IMR-90 (cell line): Measurements from ENCODE around the gene MEGF9. TPM values are rescaled to one million over a fixed set of nuclear protein-coding genes. Genes with fewer than 3 reads are reported as not detected.
"Not testable (repeated sequence)": the region's sequence is repeated elsewhere in the genome, so short reads cannot be mapped to it uniquely, and the experiment has no call there.

Source experiments
- ATAC-seq: fragments of 200-7000 bp; cut with Tn5 transposase; 2 replicates; pipeline ENCODE4 v1.9.1; 2020; ENCODE audit warnings: low read depth, mild to moderate bottlenecking, moderate library complexity
- BruUV-seq: library from RNA; stranded (reverse); fragments of 400-500 nt; replicated peaks from 2 replicates; lab custom pipeline; 2021; lab: Mats Ljungman, UMichigan
- CTCF ChIA-PET: fragments of 300-600 bp; formaldehyde crosslinking; extraction: SDS; loops from one replicate; lab custom pipeline; 2021; ENCODE audit warnings: antibody characterized with exemption; lab: Yijun Ruan, JAX
- POLR2A ChIA-PET: fragments of 300-600 bp; sonication (Branson Sonifier 250); formaldehyde crosslinking; loops from one replicate; lab custom pipeline; 2022; ENCODE audit warnings: antibody characterized with exemption; ENCODE audit not compliant: unreplicated experiment; lab: Charles Lee
- DNase-seq: peaks from one replicate; pipeline ENCODE4 v3.0.0; 2013
- H2AFZ ChIP-seq: replicated peaks from 2 replicates; pipeline ENCODE3; 2013; ENCODE audit warnings: low read length, mild to moderate bottlenecking; ENCODE audit not compliant: poor library complexity
- H2AK5ac ChIP-seq: 2 replicates; pipeline ENCODE4 v1.6.1; 2013; ENCODE audit warnings: low read depth, low read length, inconsistent platforms
- H2AK9ac ChIP-seq: replicated peaks from 2 replicates; pipeline ENCODE3; 2013; ENCODE audit warnings: mild to moderate bottlenecking, low read depth, low read length, moderate library complexity; ENCODE audit not compliant: poor library complexity
- H2BK120ac ChIP-seq: 2 replicates; pipeline ENCODE4 v1.6.1; 2013; ENCODE audit warnings: low read depth, low read length, inconsistent platforms
- H2BK15ac ChIP-seq: 3 replicates; pipeline ENCODE4 v1.6.1; 2013; ENCODE audit warnings: low read depth, low read length, inconsistent platforms
- H2BK20ac ChIP-seq: 2 replicates; pipeline ENCODE4 v1.6.1; 2013; ENCODE audit warnings: low read depth, mild to moderate bottlenecking, inconsistent platforms, low read length, moderate library complexity
- H2BK5ac ChIP-seq: 2 replicates; pipeline ENCODE4 v1.6.1; 2013; ENCODE audit warnings: mild to moderate bottlenecking, low read depth, low read length, inconsistent platforms; ENCODE audit not compliant: poor library complexity, severe bottlenecking
- H3K14ac ChIP-seq: replicated peaks from 2 replicates; pipeline ENCODE4 v1.6.1; 2013; ENCODE audit warnings: low read depth, low read length, inconsistent platforms
- H3K18ac ChIP-seq: 2 replicates; pipeline ENCODE4 v1.6.1; 2013; ENCODE audit warnings: low read depth, low read length, control low read depth
- H3K23ac ChIP-seq: 2 replicates; pipeline ENCODE4 v1.6.1; 2013; ENCODE audit warnings: low read depth, low read length, inconsistent platforms
- H3K27ac ChIP-seq: 2 replicates; pipeline ENCODE4 v1.5.1; 2013; ENCODE audit warnings: mild to moderate bottlenecking, control low read depth, low read length; ENCODE audit not compliant: insufficient read depth
- H3K27me3 ChIP-seq: 2 replicates; pipeline ENCODE4 v1.6.1; 2013; ENCODE audit warnings: low read length; ENCODE audit not compliant: control insufficient read depth, insufficient read depth
- H3K36me3 ChIP-seq: 2 replicates; pipeline ENCODE4 v1.6.1; 2013; ENCODE audit warnings: low read length, mixed read lengths; ENCODE audit not compliant: control insufficient read depth, insufficient read depth
- H3K4ac ChIP-seq: 2 replicates; pipeline ENCODE4 v1.6.1; 2013; ENCODE audit warnings: low read depth, low read length, inconsistent platforms
- H3K4me1 ChIP-seq: 2 replicates; pipeline ENCODE4 v1.6.1; 2013; ENCODE audit warnings: low read length, mixed read lengths; ENCODE audit not compliant: control insufficient read depth, insufficient read depth
- H3K4me2 ChIP-seq: 2 replicates; pipeline ENCODE4 v1.6.1; 2013; ENCODE audit warnings: low read depth, mild to moderate bottlenecking, control low read depth, low read length, moderate library complexity
- H3K4me3 ChIP-seq: 2 replicates; pipeline ENCODE4 v1.5.1; 2013; ENCODE audit warnings: low read depth, mild to moderate bottlenecking, control low read depth, low read length, moderate library complexity; ENCODE audit not compliant: insufficient read depth
- H3K56ac ChIP-seq: 2 replicates; pipeline ENCODE4 v1.6.1; 2013; ENCODE audit warnings: low read length, inconsistent platforms; ENCODE audit not compliant: insufficient read depth; ENCODE audit errors: extremely low read depth
- H3K79me1 ChIP-seq, 2 experiments: 2 replicates each; pipeline ENCODE4 v1.6.1; 2013; ENCODE audit warnings: low read length in 2 of 2, inconsistent platforms in 1 of 2, low read depth in 1 of 2
- H3K9ac ChIP-seq: 2 replicates; pipeline ENCODE4 v1.6.1; 2013; ENCODE audit warnings: low read depth, low read length, control low read depth
- H3K9me1 ChIP-seq: 2 replicates; pipeline ENCODE4 v1.6.1; 2013; ENCODE audit warnings: low read length, inconsistent platforms; ENCODE audit not compliant: insufficient read depth
- H3K9me3 ChIP-seq: 2 replicates; pipeline ENCODE4 v1.6.1; 2013; ENCODE audit warnings: low read length; ENCODE audit not compliant: control insufficient read depth, insufficient read depth
- H4K20me1 ChIP-seq: 2 replicates; pipeline ENCODE4 v1.6.1; 2013; ENCODE audit warnings: low read length, inconsistent platforms; ENCODE audit not compliant: insufficient read depth
- H4K5ac ChIP-seq: 2 replicates; pipeline ENCODE4 v1.6.1; 2013; ENCODE audit warnings: mild to moderate bottlenecking, low read depth, low read length, control low read depth
- H4K8ac ChIP-seq, 2 experiments: 2 replicates each; pipeline ENCODE4 v1.6.1; 2013; ENCODE audit warnings: low read depth in 2 of 2, low read length in 2 of 2, control low read depth in 1 of 2, inconsistent platforms in 1 of 2
- H4K91ac ChIP-seq: 2 replicates; pipeline ENCODE4 v1.6.1; 2013; ENCODE audit warnings: low read depth, low read length, inconsistent platforms; ENCODE audit not compliant: insufficient read depth
- WGBS, 2 experiments: methylation state at CpG; one replicate each; pipeline versions ENCODE4 v1.1.5 to v1.1.7; 2013; ENCODE audit warnings: missing lambda C conversion rate in 2 of 2; ENCODE audit not compliant: insufficient read length in 1 of 2; ENCODE audit errors: extremely low coverage in 2 of 2; 5-methylcytosine and 5-hydroxymethylcytosine counted together
- dilution Hi-C: fragments of 300-500 bp; cut with HindIII; formaldehyde crosslinking; loops from one replicate; pipeline ENCODE4 v1.14.3; 2018; ENCODE audit warnings: low sequenced_read_pairs; ENCODE audit not compliant: unreplicated experiment
- in situ Hi-C: fragments of 300-500 bp; cut with MboI; formaldehyde crosslinking; loops from 3 replicates; pipeline ENCODE4 v1.14.3; 2019; ENCODE audit warnings: low sequenced_read_pairs, inconsistent platforms, mixed read lengths
- intact Hi-C: fragments of 100-400 bp; cut with micrococcal nuclease; formaldehyde crosslinking; loops from 2 replicates; pipeline ENCODE4 v1.10.0; 2022
- polyA plus RNA-seq, 3 experiments: library from polyadenylated mRNA; depleted of rRNA; stranded (reverse); fragments of >200 nt; gene quantifications; 2 replicates each; pipeline ENCODE4 v1.2.3, GENCODE V29; 2012; ENCODE audit warnings: low replicate concordance in 1 of 3
- total RNA-seq: library from RNA; depleted of rRNA; stranded (reverse); fragments of >200 nt; gene quantifications from 2 replicates; pipeline ENCODE4 v1.2.3, GENCODE V29; 2012; rRNA removed

Gene MEGF9
- total and polyA plus RNA-seq, 2 of the 4 experiments (the other 2 are of a cell fraction) = 3.4 TPM

GRCh38 chr9:120552210-120552704 is 162.0 kb downstream of the MEGF9 start:
- dilution Hi-C loops, H4K8ac ChIP-seq, H3K23ac ChIP-seq, H3K27ac ChIP-seq, H3K4me2 ChIP-seq, H3K9ac ChIP-seq, H3K56ac ChIP-seq, H4K91ac ChIP-seq, H4K5ac ChIP-seq, H2AFZ ChIP-seq, H2AK5ac ChIP-seq, H3K14ac ChIP-seq, H2BK5ac ChIP-seq, CTCF ChIA-PET, intact Hi-C loops, H2BK120ac ChIP-seq, H3K9me1 ChIP-seq, H2AK9ac ChIP-seq, H3K4me1 ChIP-seq, POLR2A ChIA-PET, BruUV-seq, H3K4ac ChIP-seq, H4K20me1 ChIP-seq, H3K4me3 ChIP-seq, ATAC-seq, DNase-seq, H2BK15ac ChIP-seq, H2BK20ac ChIP-seq, H3K9me3 ChIP-seq, H3K27me3 ChIP-seq, in situ Hi-C loops, H3K18ac ChIP-seq, H3K36me3 ChIP-seq: not testable (repeated sequence)
- H3K79me1 ChIP-seq = peaks cover 16 to 26% of the 10 kb centered on the region in 2 experiments
- WGBS, 2 experiments = no CpG with 5 or more reads among the region's 7 CpGs

Other genes starting within 250 kb of the MEGF9 start
- 29.4 and 31.7 TPM in 2 replicates for gene CDK5RAP2, start 134.3 kb downstream of the MEGF9 start, total RNA-seq
- gene CDK5RAP2, start 134.3 kb downstream of the MEGF9 start, polyA plus RNA-seq (2012; rRNA removed) = 27.9 and 29.5 TPM in 2 replicates
- 27.1 and 35.6 TPM in 2 replicates for gene FBXW2, start 78.9 kb upstream of the MEGF9 start, total RNA-seq
- gene FBXW2, start 78.9 kb upstream of the MEGF9 start, polyA plus RNA-seq (2012; rRNA removed) = 32.3 and 43.5 TPM in 2 replicates
- gene PSMD5, start 128.5 kb upstream of the MEGF9 start, total RNA-seq = 25.6 and 38.9 TPM in 2 replicates
- 23.1 and 26.1 TPM in 2 replicates for gene PSMD5, start 128.5 kb upstream of the MEGF9 start, polyA plus RNA-seq (2012; rRNA removed)
- gene PHF19, start 162.7 kb upstream of the MEGF9 start, total RNA-seq = 36.1 and 37.6 TPM in 2 replicates
- 55.6 and 56.9 TPM in 2 replicates for gene PHF19, start 162.7 kb upstream of the MEGF9 start, polyA plus RNA-seq (2012; rRNA removed)
- gene TRAF1, start 212.3 kb upstream of the MEGF9 start, total RNA-seq = 3.1 and 3.9 TPM in 2 replicates
- 3.7 and 4.1 TPM in 2 replicates for gene TRAF1, start 212.3 kb upstream of the MEGF9 start, polyA plus RNA-seq (2012; rRNA removed)